H1 (cell line): ENCODE data around the gene TSEN34. TPM values are rescaled to one million over a fixed set of nuclear protein-coding genes. Genes with fewer than 3 reads are reported as not detected.

Experiments used
- CTCF ChIA-PET: fragments of 300-600 bp; sonication (Branson Sonifier 250); formaldehyde crosslinking; loops from one replicate; lab custom pipeline; 2021; ENCODE audit not compliant: partially characterized antibody; lab: Charles Lee
- POLR2A ChIA-PET: fragments of 300-600 bp; sonication (Branson Sonifier 250); formaldehyde crosslinking; loops from one replicate; lab custom pipeline; 2021; ENCODE audit warnings: inconsistent platforms; ENCODE audit not compliant: partially characterized antibody; lab: Charles Lee
- DNase-seq, 2 experiments: peaks; one replicate each; pipeline versions ENCODE4 v3.0.0 to v3.0.0-alpha.2; 2010 to 2022; ENCODE audit warnings: low spot score in 2 of 2, low read depth in 1 of 2, mixed read lengths in 1 of 2
- FAIRE-seq: peaks from 2 replicates; lab custom pipeline; 2011; peaks lifted over from hg19 to GRCh38; lab: Jason Lieb, UNC
- H2AFZ ChIP-seq: 2 replicates; pipeline ENCODE4 v1.8.1; 2012; ENCODE audit warnings: low read length, inconsistent platforms
- H2AK5ac ChIP-seq: 2 replicates; pipeline ENCODE4 v1.6.1; 2013; ENCODE audit warnings: low read depth, low read length
- H2BK120ac ChIP-seq: replicated peaks from 2 replicates; pipeline ENCODE3; 2013; ENCODE audit warnings: low read depth, low read length, inconsistent platforms
- H2BK12ac ChIP-seq: 2 replicates; pipeline ENCODE4 v1.6.1; 2013; ENCODE audit warnings: low read depth, low read length
- H2BK15ac ChIP-seq: 2 replicates; pipeline ENCODE4 v1.6.1; 2013; ENCODE audit warnings: low read length
- H2BK20ac ChIP-seq: 2 replicates; pipeline ENCODE4 v1.6.1; 2013; ENCODE audit warnings: low read length
- H2BK5ac ChIP-seq: 2 replicates; pipeline ENCODE4 v1.6.1; 2013; ENCODE audit warnings: low read depth, low read length
- H3K14ac ChIP-seq: 2 replicates; pipeline ENCODE4 v1.6.1; 2013; ENCODE audit warnings: inconsistent platforms; ENCODE audit not compliant: insufficient read length
- H3K18ac ChIP-seq: 2 replicates; pipeline ENCODE4 v1.6.1; 2013; ENCODE audit warnings: low read length; ENCODE audit errors: extremely low read depth
- H3K23ac ChIP-seq: 2 replicates; pipeline ENCODE4 v1.6.1; 2013; ENCODE audit warnings: inconsistent platforms; ENCODE audit not compliant: insufficient read length
- H3K23me2 ChIP-seq: 2 replicates; pipeline ENCODE4 v1.6.1; 2013; ENCODE audit warnings: low read depth, low read length
- H3K27ac ChIP-seq: 2 replicates; pipeline ENCODE4 v1.6.1; 2011; ENCODE audit warnings: low read depth, low read length, inconsistent platforms
- H3K27me3 ChIP-seq, 4 experiments: replicated peaks in 1 of 4; 1 replicate in 1 of 4; 2 replicates in 3 of 4; pipeline versions ENCODE4 v1.6.1 to v1.8.1; 2011 to 2013; ENCODE audit warnings: low read length in 3 of 4, mild to moderate bottlenecking in 3 of 4, inconsistent platforms in 2 of 4, mixed read lengths in 2 of 4, moderate library complexity in 1 of 4; ENCODE audit not compliant: control insufficient read depth in 3 of 4, insufficient read depth in 3 of 4; ENCODE audit errors: extremely low read depth in 1 of 4
- H3K36me3 ChIP-seq, 4 experiments: 2 replicates each; pipeline versions ENCODE4 v1.6.1 to v1.8.1; 2011 to 2013; ENCODE audit warnings: mild to moderate bottlenecking in 4 of 4, low read length in 3 of 4, moderate library complexity in 2 of 4, control low read depth in 1 of 4, inconsistent platforms in 1 of 4; ENCODE audit not compliant: insufficient read depth in 4 of 4, control insufficient read depth in 2 of 4
- H3K4ac ChIP-seq: replicated peaks from 2 replicates; pipeline ENCODE3; 2013; ENCODE audit warnings: low read length, low read depth, mixed read lengths, inconsistent platforms; ENCODE audit not compliant: insufficient read length
- H3K4me1 ChIP-seq, 4 experiments: replicated peaks in 1 of 4; 1 replicate in 1 of 4; 2 replicates in 3 of 4; pipeline versions ENCODE4 v1.6.1 to v1.8.1; 2011 to 2013; ENCODE audit warnings: low read length in 3 of 4, inconsistent platforms in 2 of 4, mixed read lengths in 1 of 4; ENCODE audit not compliant: insufficient read depth in 4 of 4, control insufficient read depth in 3 of 4
- H3K4me2 ChIP-seq, 2 experiments: 2 replicates each; pipeline versions ENCODE4 v1.6.1 to v1.8.1; 2011 to 2013; ENCODE audit warnings: low read depth in 2 of 2, low read length in 2 of 2, control low read depth in 1 of 2, inconsistent platforms in 1 of 2, mild to moderate bottlenecking in 1 of 2; ENCODE audit not compliant: insufficient read depth in 1 of 2
- H3K4me3 ChIP-seq, 4 experiments: fragments of 200-600, 300-600 bp in 1 of 4; sonication (generic), shearing (Covaris generic), sonication (Bioruptor Twin) in 1 of 4; 2 replicates each; pipeline versions ENCODE4 v1.5.1 to v1.8.1; 2011 to 2016; ENCODE audit warnings: low read length in 4 of 4, low read depth in 3 of 4, control low read depth in 2 of 4, inconsistent platforms in 2 of 4, mild to moderate bottlenecking in 2 of 4, mixed read lengths in 1 of 4, moderate library complexity in 1 of 4; ENCODE audit not compliant: insufficient read depth in 2 of 4; ENCODE audit errors: extremely low read depth in 1 of 4
- H3K56ac ChIP-seq: replicated peaks from 2 replicates; pipeline ENCODE3; 2013; ENCODE audit warnings: low read depth, mild to moderate bottlenecking, mixed read lengths, low read length, inconsistent platforms; ENCODE audit not compliant: insufficient read length
- H3K79me1 ChIP-seq: 2 replicates; pipeline ENCODE4 v1.6.1; 2013; ENCODE audit warnings: low read depth, low read length, control low read depth
- H3K79me2 ChIP-seq, 2 experiments: 2 replicates each; pipeline versions ENCODE4 v1.6.1 to v1.8.1; 2012 to 2013; ENCODE audit warnings: low read length in 2 of 2, mild to moderate bottlenecking in 2 of 2, inconsistent platforms in 1 of 2; ENCODE audit not compliant: insufficient read depth in 2 of 2, control insufficient read depth in 1 of 2
- H3K9ac ChIP-seq, 4 experiments: replicated peaks in 1 of 4; 1 replicate in 1 of 4; 2 replicates in 3 of 4; pipeline versions ENCODE4 v1.6.1 to v1.8.1; 2011 to 2013; ENCODE audit warnings: low read depth in 3 of 4, low read length in 3 of 4, control low read depth in 2 of 4, mild to moderate bottlenecking in 2 of 4, moderate library complexity in 2 of 4, inconsistent platforms in 1 of 4; ENCODE audit errors: extremely low read depth in 1 of 4
- H3K9me3 ChIP-seq, 2 experiments: 2 replicates each; pipeline versions ENCODE4 v1.6.1 to v1.8.1; 2012 to 2013; ENCODE audit warnings: mild to moderate bottlenecking in 2 of 2, moderate library complexity in 2 of 2, control low read depth in 1 of 2, inconsistent platforms in 1 of 2, low read depth in 1 of 2, low read length in 1 of 2, mixed read lengths in 1 of 2; ENCODE audit not compliant: insufficient read depth in 2 of 2
- H4K20me1 ChIP-seq, 2 experiments: replicated peaks in 1 of 2; 2 replicates each; pipeline versions ENCODE3 to v1.8.1; 2011 to 2013; ENCODE audit warnings: inconsistent platforms in 2 of 2, low read length in 2 of 2, mild to moderate bottlenecking in 1 of 2; ENCODE audit not compliant: insufficient read depth in 2 of 2, control insufficient read depth in 1 of 2
- H4K5ac ChIP-seq: 2 replicates; pipeline ENCODE4 v1.6.1; 2013; ENCODE audit warnings: low read length, low read depth, mixed read lengths, inconsistent platforms; ENCODE audit not compliant: insufficient read length
- H4K8ac ChIP-seq: 2 replicates; pipeline ENCODE4 v1.8.0; 2013; ENCODE audit warnings: mild to moderate bottlenecking, moderate library complexity, low read length, inconsistent platforms; ENCODE audit not compliant: insufficient read depth; ENCODE audit errors: extremely low read depth
- H4K91ac ChIP-seq: replicated peaks from 2 replicates; pipeline ENCODE3; 2013; ENCODE audit warnings: low read length, mixed read lengths, inconsistent platforms; ENCODE audit not compliant: insufficient read length
- BCL11A ChIP-seq, 2 experiments: IDR thresholded peaks; one replicate each; pipeline ENCODE4 v1.6.1; 2011; ENCODE audit warnings: low read depth in 2 of 2, low read length in 2 of 2, mild to moderate bottlenecking in 2 of 2
- POLR2A ChIP-seq, 2 experiments: IDR thresholded peaks; 1 replicate in 1 of 2; 2 replicates in 1 of 2; pipeline ENCODE4 v1.6.1; 2011; ENCODE audit warnings: low read depth in 2 of 2, low read length in 2 of 2, mild to moderate bottlenecking in 2 of 2; ENCODE audit errors: control extremely low read depth in 1 of 2
- POU5F1 ChIP-seq: IDR thresholded peaks from 2 replicates; pipeline ENCODE4 v1.6.1; 2011; ENCODE audit warnings: low read depth, mild to moderate bottlenecking, low read length, moderate library complexity
- SIRT6 ChIP-seq: IDR thresholded peaks from one replicate; pipeline ENCODE4 v1.7.1; 2012; ENCODE audit warnings: low read length, inconsistent platforms
- SP1 ChIP-seq: IDR thresholded peaks from 2 replicates; pipeline ENCODE4 v1.6.1; 2011; ENCODE audit warnings: low read depth, low read length
- TAF1 ChIP-seq: IDR thresholded peaks from 2 replicates; pipeline ENCODE4 v1.6.1; 2011; ENCODE audit warnings: mild to moderate bottlenecking, low read depth, low read length
- WGBS, 2 experiments: shearing (Covaris generic) in 1 of 2; methylation state at CpG; one replicate each; pipeline versions ENCODE4 v1.1.6 to v1.1.7; 2013 to 2015; ENCODE audit warnings: low lambda C conversion rate in 2 of 2, mixed read lengths in 2 of 2, inconsistent platforms in 1 of 2, low coverage in 1 of 2, missing lambda C conversion rate in 1 of 2; ENCODE audit not compliant: insufficient replicate concordance in 2 of 2, insufficient coverage in 1 of 2, insufficient read length in 1 of 2; ENCODE audit errors: extremely low coverage in 1 of 2, missing lambda C conversion rate in 1 of 2; 5-methylcytosine and 5-hydroxymethylcytosine counted together
- polyA plus RNA-seq, 7 experiments: library from polyadenylated mRNA; depleted of rRNA in 3 of 7; stranded (reverse) in 5 of 7; unstranded in 2 of 7; fragments of >200 nt in 5 of 7; fragments of 200-250 nt in 2 of 7; gene quantifications; 1 replicate in 5 of 7; 2 replicates in 1 of 7; 4 replicates in 1 of 7; pipeline versions ENCODE4 v1.2.1 to v1.2.3, GENCODE V29; 2011 to 2013; ENCODE audit warnings: missing spikeins in 2 of 7, mixed read lengths in 2 of 7
- total RNA-seq: library from RNA; stranded (reverse); fragmentation: NEBNext Ultra II Directional; extraction: Animal tissue kit (Norgen Biotek cat#: 25700); gene quantifications from 2 replicates; pipeline ENCODE4 v1.2.1, GENCODE V29; 2021
- TF ChIP-seq, protein P1 (sequence below): IDR thresholded peaks from 2 replicates; pipeline ENCODE4 v1.6.1; 2012; ENCODE audit warnings: low read length, inconsistent platforms

The TSEN34 gene
- total and polyA plus RNA-seq, 2 of the 8 experiments (the other 6 are each of a cell fraction or from before 2014, with no cell fraction given) = 22.5 to 52.3 TPM

DNA sequence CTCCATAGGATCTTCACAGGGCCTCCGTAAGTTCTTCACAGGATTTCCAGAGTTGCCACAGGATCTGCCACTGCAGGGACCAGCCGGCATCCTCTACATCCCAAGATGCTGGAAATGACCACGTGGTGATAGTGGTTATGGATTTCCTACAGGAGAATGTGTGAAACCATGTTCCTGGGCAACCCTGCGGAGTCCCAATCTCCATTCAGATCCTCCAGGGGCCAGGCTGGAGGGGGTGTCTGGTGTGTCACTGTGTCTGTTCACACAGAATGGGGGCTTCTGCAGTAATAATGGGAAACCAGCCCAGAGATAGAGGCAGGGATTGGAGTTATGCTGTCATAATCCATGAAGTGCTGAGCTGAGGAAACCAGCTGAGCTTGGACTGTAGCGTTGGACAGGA, 42.8 kb downstream of the TSEN34 start:
- Histone ChIP-seq H3K27ac (no peak overlapping the region), H2AK5ac (no peak overlapping the region), H2BK20ac (no peak overlapping the region), H3K36me3 (no peaks in the 10 kb centered on the region), H3K23me2 (no peaks in the 10 kb centered on the region), H3K23ac (no peak overlapping the region), H4K8ac (no peak overlapping the region), H3K79me1 (no peaks in the 10 kb centered on the region), H3K4me2 (no peak overlapping the region), H3K27me3 (peaks cover 0 to 7% (median 2%) of the 10 kb centered on the region in 4 experiments; a peak in 3 of 7 replicates), H4K5ac (no peak overlapping the region), H4K91ac (no peak overlapping the region), H2BK12ac (no peak overlapping the region), H2BK15ac (no peak overlapping the region), H3K4me3 (no peak overlapping the region), H2BK5ac (no peak overlapping the region), H3K18ac (no peak overlapping the region), H3K79me2 (no peaks in the 10 kb centered on the region), H3K4ac (no peak overlapping the region), H3K56ac (no peak overlapping the region), H3K4me1 (no peaks in the 10 kb centered on the region), H3K9ac (no peak overlapping the region), H3K9me3 (peaks cover 4 to 6% of the 10 kb centered on the region in 2 experiments; a peak in 2 of 4 replicates), H4K20me1 (peaks cover 0 to 1% of the 10 kb centered on the region in 2 experiments), H2BK120ac (no peak overlapping the region), H3K14ac (no peak overlapping the region), H2AFZ (no peak overlapping the region)
- no peak for FAIRE-seq
- no peak for TF ChIP-seq POLR2A (IDR thresholded peaks at IDR 0.05; ENCODE audit: control extremely low read depth in 1 of 2, low read depth in 2 of 2, low read length in 2 of 2)
- TF ChIP-seq TAF1 = no peak
- TF ChIP-seq, protein P1, sequence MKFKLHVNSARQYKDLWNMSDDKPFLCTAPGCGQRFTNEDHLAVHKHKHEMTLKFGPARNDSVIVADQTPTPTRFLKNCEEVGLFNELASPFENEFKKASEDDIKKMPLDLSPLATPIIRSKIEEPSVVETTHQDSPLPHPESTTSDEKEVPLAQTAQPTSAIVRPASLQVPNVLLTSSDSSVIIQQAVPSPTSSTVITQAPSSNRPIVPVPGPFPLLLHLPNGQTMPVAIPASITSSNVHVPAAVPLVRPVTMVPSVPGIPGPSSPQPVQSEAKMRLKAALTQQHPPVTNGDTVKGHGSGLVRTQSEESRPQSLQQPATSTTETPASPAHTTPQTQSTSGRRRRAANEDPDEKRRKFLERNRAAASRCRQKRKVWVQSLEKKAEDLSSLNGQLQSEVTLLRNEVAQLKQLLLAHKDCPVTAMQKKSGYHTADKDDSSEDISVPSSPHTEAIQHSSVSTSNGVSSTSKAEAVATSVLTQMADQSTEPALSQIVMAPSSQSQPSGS = no peak
- no peak for TF ChIP-seq POU5F1
- no peak for TF ChIP-seq SP1
- TF ChIP-seq SIRT6 = no peak
- TF ChIP-seq BCL11A (IDR thresholded peaks at IDR 0.05; ENCODE audit: low read depth in 2 of 2, low read length in 2 of 2) = no peak
- POLR2A ChIA-PET = interaction anchor here (1.6 to 4.9 kb wide), 3 partner anchors 24 to 33 kb away, joined by 4 to 44 read pairs (median 10); partner anchors contain the start of gene RPS9
- 69% methylated on average over 5 of the region's 5 CpGs; no CpG with 5 or more reads in 1 of the 2 experiments for WGBS, 2 experiments
- CTCF ChIA-PET = interaction anchor here (1.1 to 1.9 kb wide), 4 partner anchors 32 to 158 kb away, joined by 3 to 9 read pairs (median 4); no protein-coding TSS in a partner anchor
- no peak for DNase-seq
